ENCODE data around the gene ANKRD42. TPM values are rescaled to one million over a fixed set of nuclear protein-coding genes. Genes with fewer than 3 reads are reported as not detected.

ANKRD42 gene
- 10 to 100 TPM; 11.9 to 16.5 (median 13.1) TPM for total RNA-seq (2021; fragmentation: NEBNext Ultra II Directional; extraction: Animal tissue kit (Norgen Biotek cat#: 25700))
- long read RNA-seq, full-length matches to known transcripts: 7 of 23 reads
- long read RNA-seq, partial matches to known transcripts: 5 of 23 reads
- long read RNA-seq, other reads (novel, unspliced or antisense): 11 of 23 reads

DNA sequence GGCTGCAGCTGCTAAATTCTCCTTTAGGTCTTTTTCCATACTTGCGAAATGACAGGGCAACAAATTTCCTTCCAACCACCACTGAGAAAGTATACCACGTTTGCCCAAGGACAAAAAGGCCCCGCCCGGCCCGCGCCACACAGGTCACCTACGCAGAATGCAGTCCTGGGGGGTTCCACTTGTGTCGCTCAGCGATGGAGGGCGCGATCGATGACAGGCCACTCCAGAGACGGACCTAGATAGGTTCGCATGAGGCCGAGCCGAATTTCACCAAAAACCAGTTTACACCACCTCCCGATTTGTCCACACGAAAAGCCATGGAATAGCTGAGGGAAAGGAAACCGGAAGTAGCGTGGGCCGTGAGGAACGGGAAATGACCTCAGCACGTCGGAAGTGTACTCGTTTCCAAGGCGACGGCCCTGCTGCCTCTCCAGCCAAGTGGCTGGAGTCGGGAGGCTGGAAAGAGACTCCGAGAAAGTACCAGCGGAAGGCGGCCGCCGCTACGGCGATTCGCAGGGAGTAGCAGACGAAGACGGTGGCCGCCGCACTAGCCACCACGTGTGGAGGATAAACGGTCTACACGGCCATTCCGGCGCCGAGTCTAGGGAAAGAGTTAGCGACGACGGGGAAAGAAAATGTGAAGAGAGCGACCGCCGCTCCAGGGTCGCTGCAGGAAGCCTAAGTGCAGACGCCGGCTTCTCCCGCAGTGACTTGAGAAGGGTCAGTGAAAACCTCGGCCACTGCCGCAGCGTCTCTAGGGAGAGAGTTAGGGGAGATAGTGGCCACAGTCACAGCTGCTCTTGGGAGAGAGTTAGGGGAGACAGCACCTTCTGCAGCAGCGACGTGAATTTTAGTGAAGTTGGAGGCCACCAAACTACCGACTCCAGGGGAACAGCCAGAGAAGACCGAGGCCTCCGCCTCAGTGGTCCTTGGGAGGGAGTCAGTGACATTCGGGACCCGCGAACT lies at the start of gene ANKRD42:
ANKRD42 (plus strand) TSS at position 398 of the 966 bp plus-strand sequence. CDS start 959 bp downstream, outside the sequence.
- peaks cover 38% of the 10 kb centered on the region for H3K4me1 Mint-ChIP-seq (ENCODE audit: low read depth)

GRCh38 chr11:83147895-83148294 lies 45.6 kb upstream of the ANKRD42 start:
- Mint-ChIP-seq H3K36me3 (ENCODE audit: low read depth) (no peaks in the 10 kb centered on the region), H3K9me3 (no peaks in the 10 kb centered on the region), H3K27me3 (ENCODE audit: insufficient read depth) (peaks cover 8% of the 10 kb centered on the region; the same call in 1 of the 2 replicates), H3K27ac (no peak overlapping the region), H3K4me1 (ENCODE audit: low read depth) (peaks cover 21% of the 10 kb centered on the region), H3K4me3 (no peak overlapping the region)
- no peak for DNase-seq
- no peak for TF ChIP-seq CTCF (IDR thresholded peaks at IDR 0.05)

More for the DNA sequence above, at the start of gene ANKRD42:
- H3K4me3 Mint-ChIP-seq: peak within 1 kb of the TSS; percentile 98
- H3K27ac Mint-ChIP-seq: peak within 1 kb of the TSS; percentile 98
- TF ChIP-seq CTCF (IDR thresholded peaks at IDR 0.05): no peak
- no peaks in the 10 kb centered on the region for H3K9me3 Mint-ChIP-seq
- peaks cover 14% of the 10 kb centered on the region for H3K36me3 Mint-ChIP-seq (ENCODE audit: low read depth)
- no peaks in the 10 kb centered on the region for H3K27me3 Mint-ChIP-seq (ENCODE audit: insufficient read depth)
- DNase-seq: peak; percentile 96

GRCh38 chr11:83150450-83150849 lies 43.1 kb upstream of the ANKRD42 start:
- Mint-ChIP-seq H3K4me1 (ENCODE audit: low read depth) (peaks cover 25% of the 10 kb centered on the region), H3K27me3 (ENCODE audit: insufficient read depth) (peaks cover 8% of the 10 kb centered on the region; the same call in 1 of the 2 replicates), H3K27ac (no peak overlapping the region), H3K9me3 (no peaks in the 10 kb centered on the region), H3K4me3 (no peak overlapping the region), H3K36me3 (ENCODE audit: low read depth) (no peaks in the 10 kb centered on the region)
- TF ChIP-seq CTCF (IDR thresholded peaks at IDR 0.05): no peak
- no peak for DNase-seq

- DNase-seq: no peak
- H3K27me3 Mint-ChIP-seq (ENCODE audit: insufficient read depth): peaks cover 8% of the 10 kb centered on the region; the same call in 1 of the 2 replicates
- no peaks in the 10 kb centered on the region for H3K36me3 Mint-ChIP-seq (ENCODE audit: low read depth)
- no peak for TF ChIP-seq CTCF (IDR thresholded peaks at IDR 0.05)
- H3K4me1 Mint-ChIP-seq (ENCODE audit: low read depth): peaks cover 26% of the 10 kb centered on the region
- no peak overlapping the region for H3K4me3 Mint-ChIP-seq
- no peaks in the 10 kb centered on the region for H3K9me3 Mint-ChIP-seq
- no peak overlapping the region for H3K27ac Mint-ChIP-seq
Measured at GRCh38 chr11:83151274-83151977, 42.1 kb upstream of the ANKRD42 start.

GRCh38 chr11:83152264-83152663 lies 41.2 kb upstream of the ANKRD42 start:
- Mint-ChIP-seq H3K36me3 (ENCODE audit: low read depth) (peaks cover 4% of the 10 kb centered on the region), H3K9me3 (no peaks in the 10 kb centered on the region), H3K27ac (no peak overlapping the region), H3K4me3 (no peak overlapping the region), H3K4me1 (ENCODE audit: low read depth) (peaks cover 26% of the 10 kb centered on the region), H3K27me3 (ENCODE audit: insufficient read depth) (peaks cover 11% of the 10 kb centered on the region; the same call in 1 of the 2 replicates)
- DNase-seq: no peak
- no peak for TF ChIP-seq CTCF (IDR thresholded peaks at IDR 0.05)
